Measurements from ENCODE around the gene ANAPC16. TPM values are rescaled to one million over a fixed set of nuclear protein-coding genes. Genes with fewer than 3 reads are reported as not detected.
"Not testable (repeated sequence)": the region's sequence is repeated elsewhere in the genome, so short reads cannot be mapped to it uniquely, and the experiment has no call there.

Gene ANAPC16
- total RNA-seq, 1 donor from 2014 or later = 76.6 TPM

DNA sequence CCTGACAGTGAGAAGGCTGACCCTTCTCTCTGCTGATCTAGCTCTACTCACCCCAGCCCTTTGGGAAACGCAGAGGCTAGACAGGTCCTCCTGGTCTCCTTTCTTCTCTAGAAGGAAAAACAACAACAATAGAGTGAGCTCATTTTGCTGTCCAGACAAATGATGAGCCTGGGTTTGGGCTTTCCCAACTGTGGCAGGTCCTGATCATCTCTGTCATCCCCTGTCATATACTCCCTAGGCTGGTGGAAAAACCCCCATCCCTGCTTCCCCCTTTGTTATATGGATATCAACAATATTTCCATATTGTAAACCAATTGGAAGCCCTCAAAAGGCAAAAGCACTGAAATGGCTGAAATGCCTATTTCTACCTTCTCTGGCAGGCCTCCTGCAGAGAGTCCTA is 48.7 kb downstream of the ANAPC16 start:
- TF ChIP-seq POLR2AphosphoS5 (IDR thresholded peaks at IDR 0.05; ENCODE audit: insufficient read depth in 1 of 2, low read depth in 1 of 2) = no peak
- TF ChIP-seq POLR2A (IDR thresholded peaks at IDR 0.05) = no peak
- TF ChIP-seq, protein P1, sequence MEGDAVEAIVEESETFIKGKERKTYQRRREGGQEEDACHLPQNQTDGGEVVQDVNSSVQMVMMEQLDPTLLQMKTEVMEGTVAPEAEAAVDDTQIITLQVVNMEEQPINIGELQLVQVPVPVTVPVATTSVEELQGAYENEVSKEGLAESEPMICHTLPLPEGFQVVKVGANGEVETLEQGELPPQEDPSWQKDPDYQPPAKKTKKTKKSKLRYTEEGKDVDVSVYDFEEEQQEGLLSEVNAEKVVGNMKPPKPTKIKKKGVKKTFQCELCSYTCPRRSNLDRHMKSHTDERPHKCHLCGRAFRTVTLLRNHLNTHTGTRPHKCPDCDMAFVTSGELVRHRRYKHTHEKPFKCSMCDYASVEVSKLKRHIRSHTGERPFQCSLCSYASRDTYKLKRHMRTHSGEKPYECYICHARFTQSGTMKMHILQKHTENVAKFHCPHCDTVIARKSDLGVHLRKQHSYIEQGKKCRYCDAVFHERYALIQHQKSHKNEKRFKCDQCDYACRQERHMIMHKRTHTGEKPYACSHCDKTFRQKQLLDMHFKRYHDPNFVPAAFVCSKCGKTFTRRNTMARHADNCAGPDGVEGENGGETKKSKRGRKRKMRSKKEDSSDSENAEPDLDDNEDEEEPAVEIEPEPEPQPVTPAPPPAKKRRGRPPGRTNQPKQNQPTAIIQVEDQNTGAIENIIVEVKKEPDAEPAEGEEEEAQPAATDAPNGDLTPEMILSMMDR (IDR thresholded peaks at IDR 0.05) = no peak
- Histone ChIP-seq H3K4me3 (no peak overlapping the region), H3K4me1 (peaks cover 47% of the 10 kb centered on the region), H3K9me3 (no peaks in the 10 kb centered on the region), H3K27me3 (no peaks in the 10 kb centered on the region), H3K36me3 (no peaks in the 10 kb centered on the region), H3K27ac (peak overlapping the region; percentile 98)
- no peak for DNase-seq (ENCODE audit: extremely low spot score in 2 of 2)
- intact Hi-C loops (cut with DNase I) = loop anchor here (5.0 kb wide), 1 partner anchor 58 kb away; no protein-coding TSS in a partner anchor

GRCh38 chr10:72265508-72265907 is 49.7 kb downstream of the ANAPC16 start:
- intact Hi-C loops (cut with DNase I) = no loop called here
- no peak for DNase-seq (ENCODE audit: extremely low spot score in 2 of 2)

GRCh38 chr10:72265990-72266865 is 50.4 kb downstream of the ANAPC16 start:
- Histone ChIP-seq H3K4me1 (peaks cover 30% of the 10 kb centered on the region), H3K36me3 (no peaks in the 10 kb centered on the region), H3K27me3 (no peaks in the 10 kb centered on the region), H3K4me3 (no peak overlapping the region), H3K27ac (no peak overlapping the region), H3K9me3 (no peaks in the 10 kb centered on the region)
- TF ChIP-seq POLR2AphosphoS5 (IDR thresholded peaks at IDR 0.05; ENCODE audit: insufficient read depth in 1 of 2, low read depth in 1 of 2) (no peak), POLR2A (IDR thresholded peaks at IDR 0.05) (no peak)
- TF ChIP-seq, protein P1 (IDR thresholded peaks at IDR 0.05) = no peak
- intact Hi-C loops (cut with DNase I) = no loop called here
- DNase-seq (ENCODE audit: extremely low spot score in 2 of 2) = no peak

More at GRCh38 chr10:72265508-72265907, 49.7 kb downstream of the ANAPC16 start:
- Histone ChIP-seq H3K27me3 (no peaks in the 10 kb centered on the region), H3K4me1 (peaks cover 37% of the 10 kb centered on the region), H3K4me3 (no peak overlapping the region), H3K36me3 (no peaks in the 10 kb centered on the region), H3K9me3 (no peaks in the 10 kb centered on the region), H3K27ac (no peak overlapping the region)
- TF ChIP-seq, protein P1 (IDR thresholded peaks at IDR 0.05) = no peak
- TF ChIP-seq POLR2AphosphoS5 (IDR thresholded peaks at IDR 0.05; ENCODE audit: insufficient read depth in 1 of 2, low read depth in 1 of 2) = no peak

DNA sequence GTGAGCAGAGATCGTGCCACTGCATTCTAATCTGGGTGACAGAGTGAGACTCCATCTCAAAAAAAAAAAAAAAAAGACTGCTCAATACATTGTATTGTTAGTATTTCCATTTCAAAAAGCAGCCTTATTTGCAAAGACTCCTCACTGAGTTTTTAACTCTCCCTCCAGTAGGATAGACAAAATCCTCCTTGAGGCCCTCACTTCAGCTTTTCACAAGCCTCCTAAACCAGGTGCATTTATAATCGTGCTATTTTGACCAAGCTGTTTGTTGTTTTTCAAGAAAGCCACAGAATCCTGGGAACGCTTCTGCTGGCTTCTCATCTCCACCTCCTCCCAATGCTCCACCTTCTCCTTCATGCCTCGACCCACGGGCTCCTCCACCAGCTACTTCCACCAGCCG is 51.6 kb downstream of the ANAPC16 start:
- H3K4me1 ChIP-seq = peaks cover 29% of the 10 kb centered on the region
- no peak for DNase-seq (ENCODE audit: extremely low spot score in 2 of 2)
- TF ChIP-seq POLR2A (IDR thresholded peaks at IDR 0.05) (no peak), POLR2AphosphoS5 (IDR thresholded peaks at IDR 0.05; ENCODE audit: insufficient read depth in 1 of 2, low read depth in 1 of 2) (no peak)
- TF ChIP-seq, protein P1 (IDR thresholded peaks at IDR 0.05) = no peak
- no peak overlapping the region for H3K27ac ChIP-seq
- no peaks in the 10 kb centered on the region for H3K27me3 ChIP-seq
- no peak overlapping the region for H3K4me3 ChIP-seq
- intact Hi-C loops (cut with DNase I) = no loop called here
- H3K36me3 ChIP-seq = no peaks in the 10 kb centered on the region
- no peaks in the 10 kb centered on the region for H3K9me3 ChIP-seq

- no peak for DNase-seq (ENCODE audit: extremely low spot score in 2 of 2)
- intact Hi-C loops (cut with DNase I) = no loop called here
- H3K4me3 ChIP-seq = no peak overlapping the region
- H3K27ac ChIP-seq = no peak overlapping the region
- H3K36me3 ChIP-seq = no peaks in the 10 kb centered on the region
- peaks cover 31% of the 10 kb centered on the region for H3K4me1 ChIP-seq
- H3K27me3 ChIP-seq = no peaks in the 10 kb centered on the region
- no peaks in the 10 kb centered on the region for H3K9me3 ChIP-seq
- TF ChIP-seq, protein P1 (IDR thresholded peaks at IDR 0.05) = no peak
- no peak for TF ChIP-seq POLR2A (IDR thresholded peaks at IDR 0.05)
- no peak for TF ChIP-seq POLR2AphosphoS5 (IDR thresholded peaks at IDR 0.05; ENCODE audit: insufficient read depth in 1 of 2, low read depth in 1 of 2)
These were observed 52.1 kb downstream of the ANAPC16 start for GRCh38 chr10:72267819-72268399.

- DNase-seq (ENCODE audit: extremely low spot score in 2 of 2); H3K36me3 ChIP-seq; intact Hi-C loops (cut with DNase I); H3K27ac ChIP-seq; H3K9me3 ChIP-seq; H3K27me3 ChIP-seq; H3K4me3 ChIP-seq: not testable (repeated sequence)
- peaks cover 26% of the 10 kb centered on the region for H3K4me1 ChIP-seq
These were observed 52.8 kb downstream of the ANAPC16 start for GRCh38 chr10:72268475-72269200.
